ENCODE results near the gene MED13L.

MED13L gene

GRCh38 chr12:116074686-116075085 is 202.8 kb downstream of the MED13L start:
- DNase-seq (ENCODE audit: low read depth, low spot score): no peak
- TF ChIP-seq ZNF274 (IDR thresholded peaks at IDR 0.05; ENCODE audit: low read depth, low read length) (no peak), SUZ12 (IDR thresholded peaks at IDR 0.05; ENCODE audit: extremely low read depth, insufficient read depth, insufficient read length) (no peak), YY1 (IDR thresholded peaks at IDR 0.05; ENCODE audit: insufficient read depth, insufficient read length) (no peak)
- Histone ChIP-seq H3K36me3 (ENCODE audit: insufficient read depth, insufficient read length, low read length) (no peaks in the 10 kb centered on the region), H3K4me3 (ENCODE audit: insufficient read length, low read depth) (no peak overlapping the region), H3K9ac (ENCODE audit: insufficient read length, low read depth) (no peak overlapping the region), H3K9me3 (ENCODE audit: insufficient read depth, low read length) (no peaks in the 10 kb centered on the region), H3K27me3 (ENCODE audit: insufficient read depth, insufficient read length) (no peaks in the 10 kb centered on the region), H3K4me1 (ENCODE audit: insufficient read depth, insufficient read length) (no peaks in the 10 kb centered on the region)

- no peak for TF ChIP-seq ZNF274 (IDR thresholded peaks at IDR 0.05; ENCODE audit: low read depth, low read length)
- TF ChIP-seq YY1 (IDR thresholded peaks at IDR 0.05; ENCODE audit: insufficient read depth, insufficient read length): no peak
- no peak for TF ChIP-seq SUZ12 (IDR thresholded peaks at IDR 0.05; ENCODE audit: extremely low read depth, insufficient read depth, insufficient read length)
- H3K36me3 ChIP-seq (ENCODE audit: insufficient read depth, insufficient read length, low read length): no peaks in the 10 kb centered on the region
- no peak overlapping the region for H3K4me3 ChIP-seq (ENCODE audit: insufficient read length, low read depth)
Measured at GRCh38 chr12:116071555-116072230, 205.8 kb downstream of the MED13L start.

GRCh38 chr12:116070444-116070843 is 207.0 kb downstream of the MED13L start:
- no peak for TF ChIP-seq YY1 (IDR thresholded peaks at IDR 0.05; ENCODE audit: insufficient read depth, insufficient read length)
- no peak for TF ChIP-seq SUZ12 (IDR thresholded peaks at IDR 0.05; ENCODE audit: extremely low read depth, insufficient read depth, insufficient read length)
- no peak for TF ChIP-seq ZNF274 (IDR thresholded peaks at IDR 0.05; ENCODE audit: low read depth, low read length)
- H3K4me1 ChIP-seq (ENCODE audit: insufficient read depth, insufficient read length): no peaks in the 10 kb centered on the region
- no peaks in the 10 kb centered on the region for H3K27me3 ChIP-seq (ENCODE audit: insufficient read depth, insufficient read length)

More at GRCh38 chr12:116071555-116072230, 205.8 kb downstream of the MED13L start:
- Histone ChIP-seq H3K9me3 (ENCODE audit: insufficient read depth, low read length) (no peaks in the 10 kb centered on the region), H3K9ac (ENCODE audit: insufficient read length, low read depth) (no peak overlapping the region), H3K27me3 (ENCODE audit: insufficient read depth, insufficient read length) (no peaks in the 10 kb centered on the region), H3K4me1 (ENCODE audit: insufficient read depth, insufficient read length) (no peaks in the 10 kb centered on the region)
- DNase-seq (ENCODE audit: low read depth, low spot score): no peak

GRCh38 chr12:116069943-116070342 is 207.6 kb downstream of the MED13L start:
- no peaks in the 10 kb centered on the region for H3K4me1 ChIP-seq (ENCODE audit: insufficient read depth, insufficient read length)
- no peak overlapping the region for H3K9ac ChIP-seq (ENCODE audit: insufficient read length, low read depth)
- DNase-seq (ENCODE audit: low read depth, low spot score): no peak
- no peaks in the 10 kb centered on the region for H3K27me3 ChIP-seq (ENCODE audit: insufficient read depth, insufficient read length)
- H3K36me3 ChIP-seq (ENCODE audit: insufficient read depth, insufficient read length, low read length): no peaks in the 10 kb centered on the region
- TF ChIP-seq SUZ12 (IDR thresholded peaks at IDR 0.05; ENCODE audit: extremely low read depth, insufficient read depth, insufficient read length): no peak
- no peak for TF ChIP-seq ZNF274 (IDR thresholded peaks at IDR 0.05; ENCODE audit: low read depth, low read length)
- no peak for TF ChIP-seq YY1 (IDR thresholded peaks at IDR 0.05; ENCODE audit: insufficient read depth, insufficient read length)
- H3K4me3 ChIP-seq (ENCODE audit: insufficient read length, low read depth): no peak overlapping the region
- no peaks in the 10 kb centered on the region for H3K9me3 ChIP-seq (ENCODE audit: insufficient read depth, low read length)

More at GRCh38 chr12:116070444-116070843, 207.0 kb downstream of the MED13L start:
- DNase-seq (ENCODE audit: low read depth, low spot score): no peak
- H3K36me3 ChIP-seq (ENCODE audit: insufficient read depth, insufficient read length, low read length): no peaks in the 10 kb centered on the region
- no peak overlapping the region for H3K9ac ChIP-seq (ENCODE audit: insufficient read length, low read depth)
- H3K4me3 ChIP-seq (ENCODE audit: insufficient read length, low read depth): no peak overlapping the region
- H3K9me3 ChIP-seq (ENCODE audit: insufficient read depth, low read length): no peaks in the 10 kb centered on the region

GRCh38 chr12:116068853-116069252 is 208.6 kb downstream of the MED13L start:
- no peaks in the 10 kb centered on the region for H3K27me3 ChIP-seq (ENCODE audit: insufficient read depth, insufficient read length)
- no peak for DNase-seq (ENCODE audit: low read depth, low spot score)
- H3K36me3 ChIP-seq (ENCODE audit: insufficient read depth, insufficient read length, low read length): no peaks in the 10 kb centered on the region
- H3K4me3 ChIP-seq (ENCODE audit: insufficient read length, low read depth): no peak overlapping the region
- no peaks in the 10 kb centered on the region for H3K9me3 ChIP-seq (ENCODE audit: insufficient read depth, low read length)
- no peak overlapping the region for H3K9ac ChIP-seq (ENCODE audit: insufficient read length, low read depth)
- TF ChIP-seq ZNF274 (IDR thresholded peaks at IDR 0.05; ENCODE audit: low read depth, low read length) (no peak), SUZ12 (IDR thresholded peaks at IDR 0.05; ENCODE audit: extremely low read depth, insufficient read depth, insufficient read length) (no peak), YY1 (IDR thresholded peaks at IDR 0.05; ENCODE audit: insufficient read depth, insufficient read length) (no peak)
- H3K4me1 ChIP-seq (ENCODE audit: insufficient read depth, insufficient read length): no peaks in the 10 kb centered on the region

GRCh38 chr12:116068371-116068770 is 209.1 kb downstream of the MED13L start:
- TF ChIP-seq SUZ12 (IDR thresholded peaks at IDR 0.05; ENCODE audit: extremely low read depth, insufficient read depth, insufficient read length) (no peak), YY1 (IDR thresholded peaks at IDR 0.05; ENCODE audit: insufficient read depth, insufficient read length) (no peak), ZNF274 (IDR thresholded peaks at IDR 0.05; ENCODE audit: low read depth, low read length) (no peak)
- DNase-seq (ENCODE audit: low read depth, low spot score): no peak
- H3K27me3 ChIP-seq (ENCODE audit: insufficient read depth, insufficient read length): no peaks in the 10 kb centered on the region
- H3K4me1 ChIP-seq (ENCODE audit: insufficient read depth, insufficient read length): no peaks in the 10 kb centered on the region
- H3K4me3 ChIP-seq (ENCODE audit: insufficient read length, low read depth): no peak overlapping the region
- no peaks in the 10 kb centered on the region for H3K36me3 ChIP-seq (ENCODE audit: insufficient read depth, insufficient read length, low read length)
- H3K9me3 ChIP-seq (ENCODE audit: insufficient read depth, low read length): no peaks in the 10 kb centered on the region
- no peak overlapping the region for H3K9ac ChIP-seq (ENCODE audit: insufficient read length, low read depth)

- H3K9me3 ChIP-seq (ENCODE audit: insufficient read depth, low read length): no peaks in the 10 kb centered on the region
- no peak overlapping the region for H3K4me3 ChIP-seq (ENCODE audit: insufficient read length, low read depth)
- no peak for DNase-seq (ENCODE audit: low read depth, low spot score)
- no peak for TF ChIP-seq SUZ12 (IDR thresholded peaks at IDR 0.05; ENCODE audit: extremely low read depth, insufficient read depth, insufficient read length)
- TF ChIP-seq ZNF274 (IDR thresholded peaks at IDR 0.05; ENCODE audit: low read depth, low read length): no peak
- no peaks in the 10 kb centered on the region for H3K27me3 ChIP-seq (ENCODE audit: insufficient read depth, insufficient read length)
- no peaks in the 10 kb centered on the region for H3K36me3 ChIP-seq (ENCODE audit: insufficient read depth, insufficient read length, low read length)
- H3K9ac ChIP-seq (ENCODE audit: insufficient read length, low read depth): no peak overlapping the region
- no peaks in the 10 kb centered on the region for H3K4me1 ChIP-seq (ENCODE audit: insufficient read depth, insufficient read length)
Measured at GRCh38 chr12:116067892-116068291, 209.6 kb downstream of the MED13L start.

Measured in NT2/D1 (cell line).